T follicular helper cell (primary cell): ENCODE measurements around the gene BEND7.
A peak's percentile ranks its signal among the peaks of the same experiment; 100 is the strongest.
"Not testable (repeated sequence)": the region's sequence is repeated elsewhere in the genome, so short reads cannot be mapped to it uniquely, and the experiment has no call there.

Source experiments
- DNase-seq: peaks from one replicate; pipeline ENCODE4 v3.0.0-alpha.2; 2020; ENCODE audit warnings: low read depth

Gene BEND7

GRCh38 chr10:13483073-13483472, 45.7 kb downstream of the BEND7 start:
- DNase-seq: no peak

- DNase-seq: no peak
These were observed 47.1 kb downstream of the BEND7 start for GRCh38 chr10:13481690-13482089.

GRCh38 chr10:13475124-13475523, 53.7 kb downstream of the BEND7 start:
- no peak for DNase-seq

GRCh38 chr10:13473986-13474385, 54.8 kb downstream of the BEND7 start:
- no peak for DNase-seq

- DNase-seq: no peak
These were observed 56.5 kb downstream of the BEND7 start for GRCh38 chr10:13472359-13472758.

GRCh38 chr10:13470270-13470669, 58.5 kb downstream of the BEND7 start:
- DNase-seq: no peak

GRCh38 chr10:13462551-13462950, 66.3 kb downstream of the BEND7 start:
- no peak for DNase-seq

GRCh38 chr10:13458687-13459012, 70.2 kb downstream of the BEND7 start:
- DNase-seq: no peak

- no peak for DNase-seq
These were observed 70.7 kb downstream of the BEND7 start for GRCh38 chr10:13457958-13458686.

- no peak for DNase-seq
These were observed 74.9 kb downstream of the BEND7 start for GRCh38 chr10:13453896-13454295.

GRCh38 chr10:13450069-13450468, 78.7 kb downstream of the BEND7 start:
- no peak for DNase-seq

GRCh38 chr10:13449296-13449695, 79.5 kb downstream of the BEND7 start:
- DNase-seq: no peak

GRCh38 chr10:13448216-13448615, 80.6 kb downstream of the BEND7 start:
- no peak for DNase-seq

- DNase-seq: no peak
These were observed 83.0 kb downstream of the BEND7 start for GRCh38 chr10:13445656-13446400.

- DNase-seq: no peak
These were observed 87.3 kb downstream of the BEND7 start for GRCh38 chr10:13441476-13441875.

- peak; percentile 54 for DNase-seq
These were observed 88.4 kb downstream of the BEND7 start for GRCh38 chr10:13440185-13441061.

- no peak for DNase-seq
These were observed 89.3 kb downstream of the BEND7 start for GRCh38 chr10:13439313-13440184.

- no peak for DNase-seq
These were observed 91.7 kb downstream of the BEND7 start for GRCh38 chr10:13437026-13437555.

- DNase-seq: not testable (repeated sequence)
These were observed 100.9 kb downstream of the BEND7 start for GRCh38 chr10:13427943-13428342.

GRCh38 chr10:13425397-13425796, 103.4 kb downstream of the BEND7 start:
- no peak for DNase-seq

GRCh38 chr10:13422800-13423199, 106.0 kb downstream of the BEND7 start:
- DNase-seq: no peak
